Calu3 (cell line): ENCODE results near the gene RAP1GAP. TPM values are rescaled to one million over a fixed set of nuclear protein-coding genes. Genes with fewer than 3 reads are reported as not detected.

Source experiments
- BruUV-seq: library from RNA; stranded (reverse); fragments of 400-500 nt; replicated peaks from 2 replicates; lab custom pipeline; 2021; lab: Mats Ljungman, UMichigan
- CTCF ChIA-PET: fragments of 300-600 bp; sonication (Branson Sonifier 250); formaldehyde crosslinking; loops from one replicate; lab custom pipeline; 2022; ENCODE audit warnings: antibody characterized with exemption; lab: Charles Lee
- DNase-seq: peaks from one replicate; pipeline ENCODE4 v3.0.0; 2022
- H3K27ac Mint-ChIP-seq: one replicate; pipeline ENCODE4 v1.8.0; 2022; ENCODE audit warnings: mixed read lengths; ENCODE audit not compliant: unreplicated experiment
- H3K27me3 Mint-ChIP-seq: one replicate; pipeline ENCODE4 v1.8.0; 2022; ENCODE audit warnings: mixed read lengths; ENCODE audit not compliant: unreplicated experiment
- H3K36me3 Mint-ChIP-seq: one replicate; pipeline ENCODE4 v1.8.0; 2022; ENCODE audit warnings: mild to moderate bottlenecking, moderate library complexity, mixed read lengths; ENCODE audit not compliant: insufficient read depth, unreplicated experiment
- H3K4me1 Mint-ChIP-seq: one replicate; pipeline ENCODE4 v1.8.0; 2022; ENCODE audit warnings: mild to moderate bottlenecking, low read depth, mixed read lengths; ENCODE audit not compliant: unreplicated experiment
- H3K4me3 Mint-ChIP-seq: one replicate; pipeline ENCODE4 v1.8.0; 2022; ENCODE audit warnings: mild to moderate bottlenecking, low read depth, moderate library complexity, mixed read lengths; ENCODE audit not compliant: unreplicated experiment
- H3K9me3 Mint-ChIP-seq: one replicate; pipeline ENCODE4 v1.8.0; 2022; ENCODE audit warnings: low read depth, mixed read lengths; ENCODE audit not compliant: unreplicated experiment
- intact Hi-C: fragments of 100-400 bp; cut with micrococcal nuclease; formaldehyde crosslinking; loops from one replicate; pipeline ENCODE4 v1.10.0; 2022; ENCODE audit not compliant: unreplicated experiment
- total RNA-seq: library from RNA; stranded (reverse); gene quantifications from 2 replicates; pipeline ENCODE4 v1.2.3, GENCODE V29; 2022
- TF ChIP-seq, protein P1 (sequence below): fragments of 200-600 bp; IDR thresholded peaks from one replicate; pipeline ENCODE4 v1.8.0; 2022; ENCODE audit warnings: antibody characterized with exemption; ENCODE audit not compliant: unreplicated experiment

The RAP1GAP gene
- total RNA-seq, 1 experiment from 2014 or later = 23.8 TPM

DNA sequence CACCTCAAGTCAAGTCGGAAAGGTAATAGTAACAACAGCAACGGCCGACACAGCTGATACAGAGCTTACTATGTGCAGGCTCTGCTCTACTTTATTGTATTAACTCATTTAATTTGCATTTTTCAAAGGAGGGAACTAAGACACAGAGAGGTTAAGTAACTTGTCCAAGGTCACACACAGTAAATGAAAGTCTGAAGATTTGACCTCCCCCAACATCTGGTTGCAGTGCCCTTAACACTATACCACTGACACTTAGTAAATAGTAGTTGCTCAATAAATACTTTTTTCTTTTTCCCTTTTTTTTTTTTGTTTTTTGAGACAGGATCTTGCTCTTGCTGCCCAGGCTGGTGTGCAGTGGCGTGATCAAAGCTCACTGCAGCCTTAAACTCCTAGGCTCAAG, 39.2 kb downstream of the RAP1GAP start:
- H3K36me3 Mint-ChIP-seq = peaks cover 7% of the 10 kb centered on the region
- no peak overlapping the region for H3K27ac Mint-ChIP-seq
- no peaks in the 10 kb centered on the region for H3K9me3 Mint-ChIP-seq
- TF ChIP-seq, protein P1, sequence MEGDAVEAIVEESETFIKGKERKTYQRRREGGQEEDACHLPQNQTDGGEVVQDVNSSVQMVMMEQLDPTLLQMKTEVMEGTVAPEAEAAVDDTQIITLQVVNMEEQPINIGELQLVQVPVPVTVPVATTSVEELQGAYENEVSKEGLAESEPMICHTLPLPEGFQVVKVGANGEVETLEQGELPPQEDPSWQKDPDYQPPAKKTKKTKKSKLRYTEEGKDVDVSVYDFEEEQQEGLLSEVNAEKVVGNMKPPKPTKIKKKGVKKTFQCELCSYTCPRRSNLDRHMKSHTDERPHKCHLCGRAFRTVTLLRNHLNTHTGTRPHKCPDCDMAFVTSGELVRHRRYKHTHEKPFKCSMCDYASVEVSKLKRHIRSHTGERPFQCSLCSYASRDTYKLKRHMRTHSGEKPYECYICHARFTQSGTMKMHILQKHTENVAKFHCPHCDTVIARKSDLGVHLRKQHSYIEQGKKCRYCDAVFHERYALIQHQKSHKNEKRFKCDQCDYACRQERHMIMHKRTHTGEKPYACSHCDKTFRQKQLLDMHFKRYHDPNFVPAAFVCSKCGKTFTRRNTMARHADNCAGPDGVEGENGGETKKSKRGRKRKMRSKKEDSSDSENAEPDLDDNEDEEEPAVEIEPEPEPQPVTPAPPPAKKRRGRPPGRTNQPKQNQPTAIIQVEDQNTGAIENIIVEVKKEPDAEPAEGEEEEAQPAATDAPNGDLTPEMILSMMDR = no peak
- peaks cover 32% of the 10 kb centered on the region for H3K4me1 Mint-ChIP-seq
- no peak overlapping the region for H3K4me3 Mint-ChIP-seq
- H3K27me3 Mint-ChIP-seq = no peaks in the 10 kb centered on the region
- no peak for DNase-seq
- intact Hi-C loops = no loop called here
- CTCF ChIA-PET = no interaction called here
- no TSS peak for BruUV-seq

DNA sequence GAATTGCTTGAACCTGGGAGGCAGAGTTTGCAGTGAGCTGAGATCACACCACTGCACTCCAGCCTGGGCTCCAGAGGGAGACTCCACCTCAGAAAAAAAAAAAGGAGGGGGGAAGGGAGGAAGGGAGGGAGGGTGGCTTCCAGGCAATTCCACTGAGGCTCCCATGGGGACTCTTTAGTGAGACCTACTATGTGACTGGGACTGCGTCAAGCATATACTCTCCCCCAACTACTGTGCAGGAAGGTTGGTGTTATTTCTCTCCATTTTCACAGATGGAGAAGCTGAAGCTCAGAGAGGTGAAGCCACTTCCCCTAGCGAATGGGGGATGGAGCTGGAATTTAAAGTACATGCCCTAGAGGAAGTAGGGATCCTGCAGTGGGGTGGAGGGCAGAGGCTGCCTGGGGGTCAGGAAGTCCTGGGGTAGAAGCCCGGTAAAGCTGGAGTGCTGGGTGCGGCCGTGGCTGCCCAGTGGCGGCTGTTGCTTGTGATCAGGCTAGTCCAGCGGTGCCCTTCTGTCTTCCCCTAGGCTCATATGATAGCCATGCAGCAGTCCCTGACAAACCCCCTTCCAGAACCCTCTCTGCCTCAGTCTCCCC, 40.3 kb downstream of the RAP1GAP start:
- TF ChIP-seq, protein P1 = no peak
- Mint-ChIP-seq H3K9me3 (no peaks in the 10 kb centered on the region), H3K27ac (no peak overlapping the region), H3K4me1 (peaks cover 30% of the 10 kb centered on the region), H3K36me3 (peaks cover 3% of the 10 kb centered on the region), H3K27me3 (no peaks in the 10 kb centered on the region), H3K4me3 (no peak overlapping the region)
- no TSS peak for BruUV-seq
- intact Hi-C loops = no loop called here
- no peak for DNase-seq
- CTCF ChIA-PET = no interaction called here

DNA sequence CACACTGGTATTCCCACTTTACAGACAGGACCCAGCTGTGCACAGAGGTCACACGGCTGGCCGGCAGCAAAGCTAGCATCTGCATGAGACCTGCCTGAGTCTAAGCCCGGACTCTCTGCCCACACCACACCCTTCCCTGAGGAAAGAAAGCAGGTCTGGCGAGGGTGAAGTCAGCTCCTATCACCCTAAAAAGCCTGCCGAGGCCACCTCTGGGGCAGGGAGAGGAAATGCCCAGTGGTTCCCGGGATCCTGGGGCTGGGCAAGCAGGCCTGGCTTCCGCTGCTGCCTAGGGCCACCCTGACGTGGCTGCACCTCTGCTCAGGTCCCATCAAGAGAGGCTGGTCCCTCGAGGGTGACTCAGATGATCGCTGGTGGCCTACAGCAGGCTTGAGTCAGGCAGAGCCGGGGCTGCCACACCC, 42.2 kb downstream of the RAP1GAP start:
- intact Hi-C loops = no loop called here
- no peaks in the 10 kb centered on the region for H3K27me3 Mint-ChIP-seq
- CTCF ChIA-PET = no interaction called here

DNA sequence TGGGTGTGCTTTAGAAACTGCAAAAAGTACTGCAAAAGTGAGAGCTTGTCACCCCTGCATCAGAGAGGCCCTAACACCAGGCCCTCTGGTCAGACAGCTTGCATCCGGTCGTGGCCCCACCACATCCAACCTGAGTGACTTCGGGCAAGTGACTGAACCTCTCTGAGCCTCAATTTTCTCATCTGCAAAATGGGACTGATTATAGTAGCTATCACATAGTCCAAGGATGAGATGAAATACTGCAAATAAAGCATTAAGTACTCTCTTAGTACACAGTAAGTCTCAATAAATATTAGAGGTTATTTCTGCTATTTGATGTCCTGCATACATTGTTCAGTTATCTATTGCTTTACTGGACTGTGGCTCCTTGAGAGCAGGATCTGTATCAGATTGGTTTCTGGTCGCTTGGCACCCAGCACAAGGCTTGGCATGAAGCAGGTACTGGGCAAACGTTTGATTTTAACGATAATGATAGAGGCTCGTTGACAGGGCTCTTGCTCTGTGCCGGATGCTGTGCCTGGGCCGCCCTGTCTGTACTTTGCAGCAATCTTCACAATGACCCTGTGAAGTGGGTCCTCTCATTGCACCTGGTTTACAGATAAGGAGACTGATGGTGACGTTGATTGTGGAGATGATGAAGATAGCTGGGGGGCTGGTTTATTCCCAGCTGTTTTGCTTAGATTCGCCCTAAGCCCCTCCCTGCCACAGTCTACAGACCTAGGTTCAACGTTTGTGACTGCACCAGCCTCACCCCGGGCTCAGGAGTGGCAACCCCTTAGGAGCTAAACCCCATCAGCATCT, 43.6 kb downstream of the RAP1GAP start:
- Mint-ChIP-seq H3K27me3 (no peaks in the 10 kb centered on the region), H3K27ac (peak overlapping the region; percentile 70), H3K4me1 (peaks cover 28% of the 10 kb centered on the region), H3K9me3 (no peaks in the 10 kb centered on the region), H3K4me3 (no peak overlapping the region), H3K36me3 (peaks cover 29% of the 10 kb centered on the region)
- CTCF ChIA-PET = no interaction called here
- intact Hi-C loops = no loop called here
- TF ChIP-seq, protein P1 = no peak
- BruUV-seq = no TSS peak
- no peak for DNase-seq

More for the DNA sequence above, 42.2 kb downstream of the RAP1GAP start:
- Mint-ChIP-seq H3K4me1 (peaks cover 28% of the 10 kb centered on the region), H3K4me3 (no peak overlapping the region), H3K36me3 (peaks cover 16% of the 10 kb centered on the region), H3K27ac (peak overlapping the region; percentile 70), H3K9me3 (no peaks in the 10 kb centered on the region)
- DNase-seq = peak; percentile 74
- TF ChIP-seq, protein P1 = no peak
- BruUV-seq = no TSS peak
